ENCODE measurements around the gene GBP7.

The GBP7 gene

GRCh38 chr1:89088572-89088971 is 87.2 kb downstream of the GBP7 start:
- TF ChIP-seq CTCF (IDR thresholded peaks at IDR 0.05; ENCODE audit: borderline replicate concordance, control extremely low read depth, extremely low read depth, insufficient read depth, missing control alignments) = no peak
- in situ Hi-C loops (cut with MboI; ENCODE audit: low sequenced_read_pairs, unreplicated experiment) = loop anchor here (25.0 kb wide), 1 partner anchor 374 kb away; no protein-coding TSS in a partner anchor
- DNase-seq (ENCODE audit: low spot score) = no peak

DNA sequence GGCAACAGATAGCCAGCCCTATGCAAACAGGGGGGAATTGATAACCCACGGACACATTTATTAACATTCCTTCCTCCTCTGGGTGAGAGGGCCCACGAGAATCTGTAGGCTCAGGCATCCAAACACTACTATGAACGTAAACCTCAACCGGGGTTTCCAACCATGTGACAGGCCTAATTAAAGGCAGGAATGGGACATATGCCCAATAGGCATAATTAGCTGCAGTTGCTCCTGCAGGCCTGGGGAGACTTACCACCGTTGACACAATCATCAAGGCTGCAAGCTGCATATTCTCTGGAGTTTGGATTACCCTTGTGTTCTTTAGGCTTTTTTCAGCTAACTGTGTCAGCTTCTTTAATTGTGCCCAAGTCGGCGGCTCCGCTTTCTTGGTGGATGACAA is 88.6 kb downstream of the GBP7 start:
- in situ Hi-C loops (cut with MboI; ENCODE audit: low sequenced_read_pairs, unreplicated experiment) = loop anchor here (25.0 kb wide), 1 partner anchor 375 kb away; no protein-coding TSS in a partner anchor
- no peak for DNase-seq (ENCODE audit: low spot score)
- no peak for TF ChIP-seq CTCF (IDR thresholded peaks at IDR 0.05; ENCODE audit: borderline replicate concordance, control extremely low read depth, extremely low read depth, insufficient read depth, missing control alignments)

DNA sequence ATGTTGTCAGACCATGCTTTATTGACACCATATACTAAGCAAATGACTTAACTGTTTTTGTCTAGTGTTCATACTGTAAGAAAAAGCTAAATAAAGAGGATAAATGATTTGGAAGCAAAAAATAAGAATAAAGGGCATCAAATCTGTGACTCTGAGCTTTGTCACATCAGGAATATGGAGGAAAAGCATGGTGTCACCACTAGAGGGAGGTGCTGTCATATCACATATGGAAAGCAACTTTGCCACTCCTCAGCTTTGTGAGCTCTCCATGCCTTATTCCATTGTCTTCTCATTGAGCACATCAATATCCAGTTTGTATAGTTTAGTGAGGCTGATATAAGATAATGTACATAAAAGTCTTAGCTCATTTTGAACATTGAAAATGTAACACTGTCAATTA is 90.0 kb downstream of the GBP7 start:
- peak; percentile 67 for TF ChIP-seq CTCF (IDR thresholded peaks at IDR 0.05; ENCODE audit: borderline replicate concordance, control extremely low read depth, extremely low read depth, insufficient read depth, missing control alignments)
- peak; percentile 57 for DNase-seq (ENCODE audit: low spot score)
- in situ Hi-C loops (cut with MboI; ENCODE audit: low sequenced_read_pairs, unreplicated experiment) = loop anchor here (25.0 kb wide), 1 partner anchor 377 kb away; no protein-coding TSS in a partner anchor
